GM18526 (cell line): Measurements from ENCODE around the gene RBM20.

Source experiments
- POLR2A ChIP-seq: IDR thresholded peaks from 3 replicates; pipeline ENCODE4 v1.6.1; 2011; ENCODE audit not compliant: insufficient read length; ENCODE audit errors: extremely low read depth

Gene RBM20

GRCh38 chr10:110708776-110709443 is 64.8 kb downstream of the RBM20 start:
- no peak for TF ChIP-seq POLR2A

GRCh38 chr10:110709444-110709828 is 65.3 kb downstream of the RBM20 start:
- no peak for TF ChIP-seq POLR2A

DNA sequence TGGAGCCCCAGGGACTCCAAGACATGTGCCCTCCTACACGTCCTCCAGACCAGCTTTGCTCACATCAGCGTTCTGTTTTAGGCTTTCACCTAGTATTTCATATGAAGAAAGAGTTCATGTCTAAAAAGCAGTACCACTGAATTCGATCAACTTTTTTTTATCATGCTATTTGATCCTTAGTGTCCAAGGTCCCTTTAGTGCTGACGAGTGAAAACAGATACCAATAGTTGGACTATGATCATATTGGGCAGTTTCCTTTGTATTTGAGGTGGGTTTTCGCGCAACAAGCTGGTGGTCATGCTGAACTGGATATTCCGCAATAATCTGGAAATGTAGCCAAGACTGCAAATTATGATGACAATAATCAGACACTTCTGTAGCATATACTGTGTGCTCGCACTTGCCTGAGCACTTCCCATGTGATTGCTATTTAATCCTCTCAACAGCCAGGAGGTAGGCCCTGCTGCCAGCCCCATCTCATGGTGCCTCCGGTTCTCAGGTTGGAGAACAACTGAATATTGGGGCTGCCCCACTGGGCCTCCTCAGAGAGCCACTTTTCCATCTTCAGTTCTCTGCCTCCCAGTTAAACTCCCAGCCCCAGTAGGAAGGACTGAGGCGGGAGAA is 65.9 kb downstream of the RBM20 start:
- TF ChIP-seq POLR2A, result no peak

DNA sequence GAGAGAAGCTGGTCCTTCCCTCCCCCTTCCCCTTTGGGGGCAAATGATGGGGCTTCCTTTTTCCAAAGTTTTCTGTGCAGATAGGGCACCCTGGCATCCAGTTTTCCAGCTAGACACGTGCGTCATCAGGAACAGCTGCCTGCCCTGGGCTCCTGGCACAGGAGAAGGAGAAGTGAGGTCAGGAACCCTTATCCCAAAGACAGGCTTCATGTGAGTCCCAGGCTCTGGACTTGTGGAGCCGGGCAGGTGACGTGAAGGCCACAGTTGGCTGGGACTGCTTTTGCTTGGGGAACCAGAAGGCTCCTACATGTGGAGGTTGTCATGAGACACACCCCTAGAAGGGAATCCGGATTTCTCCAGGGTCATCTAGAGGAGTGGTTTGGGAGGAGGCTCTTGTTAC is 66.5 kb downstream of the RBM20 start:
- no peak for TF ChIP-seq POLR2A

DNA sequence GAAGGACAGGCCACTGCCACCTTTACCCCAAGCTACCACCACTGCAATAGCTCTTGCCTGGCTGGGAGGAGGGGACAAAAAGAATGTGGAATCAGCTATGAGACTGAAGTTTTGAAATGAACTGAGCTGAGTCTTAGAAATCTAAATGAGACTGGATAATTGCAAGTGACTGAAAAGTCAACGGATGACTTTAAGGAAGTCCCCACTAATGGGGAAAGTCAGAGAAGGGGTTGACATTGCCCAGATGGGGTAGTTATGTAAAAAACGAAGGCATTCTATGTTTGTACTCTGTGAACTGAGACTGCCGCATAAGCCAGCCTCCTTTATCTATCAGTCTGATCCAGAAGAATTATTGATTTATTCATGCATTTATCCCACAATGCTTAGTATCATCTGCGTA is 67.2 kb downstream of the RBM20 start:
- TF ChIP-seq POLR2A, result no peak

DNA sequence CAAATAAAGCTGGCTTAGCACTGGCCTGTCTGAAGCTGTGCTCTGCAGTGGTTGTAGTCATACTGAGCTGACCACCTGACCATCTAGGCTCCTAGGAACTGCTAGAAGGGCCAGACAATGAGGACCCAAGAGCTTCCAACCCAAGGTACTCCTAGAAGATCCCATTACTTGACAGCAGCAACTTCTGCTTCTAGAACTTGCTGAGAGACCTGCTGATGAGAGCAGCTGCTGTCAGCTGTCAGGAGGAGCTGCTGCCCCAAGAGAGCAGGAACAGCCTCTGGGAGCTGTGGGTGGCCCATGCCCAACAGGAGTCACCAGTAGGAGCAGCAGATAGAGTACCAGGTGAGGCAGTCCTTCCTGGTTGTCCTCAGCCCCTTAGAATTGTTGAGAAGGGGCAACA is 70.2 kb downstream of the RBM20 start:
- no peak for TF ChIP-seq POLR2A

DNA sequence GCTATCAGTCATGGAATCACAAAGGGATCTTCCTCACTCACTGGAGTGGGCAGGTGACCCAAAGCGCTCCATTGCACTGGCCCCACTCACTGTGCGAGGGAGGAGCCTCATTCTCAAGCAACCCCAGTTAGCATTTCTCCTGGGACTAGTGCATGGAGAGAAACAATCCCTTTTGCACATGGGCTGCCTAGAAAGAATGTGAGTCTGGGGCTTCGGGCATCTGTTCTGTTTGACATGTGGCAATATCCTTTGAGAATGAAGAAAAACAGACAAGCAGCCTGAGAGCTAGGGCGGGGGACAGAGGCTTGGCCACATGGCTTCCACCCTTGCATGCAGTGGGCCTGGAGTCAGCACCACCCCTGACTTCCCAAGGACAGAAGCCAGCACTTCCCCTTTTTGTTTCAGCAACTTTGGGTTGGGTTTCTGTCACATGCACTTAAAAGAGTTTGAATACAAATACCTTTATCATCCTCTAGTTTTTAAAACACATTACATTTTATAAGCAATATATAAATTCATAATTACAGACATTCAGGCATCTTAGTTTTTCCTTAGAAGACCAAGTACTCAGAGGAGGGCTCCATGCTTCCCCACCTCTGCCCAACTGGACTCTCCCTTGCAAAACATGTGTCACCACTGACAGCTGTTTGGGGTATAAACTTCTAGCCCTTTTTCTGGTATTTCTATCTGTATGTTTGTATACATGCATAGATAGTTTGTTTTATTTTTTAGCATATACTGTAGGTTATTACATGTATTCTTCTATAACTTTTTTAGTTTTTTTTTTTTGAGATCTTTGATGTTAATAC is 73.8 kb downstream of the RBM20 start:
- no peak for TF ChIP-seq POLR2A

DNA sequence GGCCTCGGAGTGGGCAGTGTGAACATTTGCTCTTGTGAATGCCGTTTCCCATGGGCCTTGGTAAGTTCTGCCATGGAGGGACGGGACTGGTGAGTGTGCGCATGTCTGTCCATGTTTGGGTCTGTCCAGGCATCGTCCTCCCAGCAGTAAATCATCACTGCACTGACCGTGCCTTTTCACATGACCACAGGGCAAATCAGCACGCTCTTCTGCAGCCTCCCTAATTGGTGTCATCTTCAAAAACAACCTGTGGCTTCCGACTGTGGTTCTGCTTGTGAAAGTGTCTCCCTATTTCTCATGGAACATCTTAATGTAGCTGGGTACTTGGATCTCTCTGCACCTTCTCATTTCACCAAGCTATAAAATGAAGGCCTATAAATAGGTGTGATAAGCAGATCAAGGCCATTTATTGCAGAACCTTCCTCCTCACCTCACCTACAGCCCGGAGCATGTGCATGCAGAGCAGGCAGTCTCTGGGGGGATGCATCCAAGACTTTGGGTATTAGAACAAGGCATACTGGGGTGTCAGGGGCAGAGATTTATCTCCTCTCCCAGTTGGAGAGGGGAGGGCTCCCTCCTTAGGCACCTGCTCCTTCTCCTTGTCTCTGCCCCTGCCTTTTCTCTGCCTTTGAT is 77.4 kb downstream of the RBM20 start:
- TF ChIP-seq POLR2A, result no peak

- no peak for TF ChIP-seq POLR2A
Observed at GRCh38 chr10:110723224-110723891, 79.2 kb downstream of the RBM20 start.

- no peak for TF ChIP-seq POLR2A
Observed at GRCh38 chr10:110724116-110724921, 80.2 kb downstream of the RBM20 start.

DNA sequence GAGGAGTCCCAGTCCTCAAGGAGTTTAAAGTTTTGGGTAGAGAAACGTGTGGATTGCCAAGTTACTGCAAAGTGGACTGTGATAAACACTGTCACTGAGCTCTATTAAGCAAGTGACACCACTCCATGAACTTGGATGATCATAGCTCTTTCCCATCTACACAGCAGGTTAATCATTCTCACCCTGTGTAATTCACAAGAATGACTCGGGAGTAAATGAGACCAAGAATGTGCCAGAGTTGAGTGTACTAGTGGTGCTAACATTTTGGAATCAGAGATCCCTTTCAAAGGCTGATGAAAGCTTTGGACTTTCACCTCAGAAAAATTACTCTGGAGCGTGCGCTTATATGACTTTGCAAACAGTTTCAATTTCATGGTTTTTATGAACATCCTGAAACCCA is 80.8 kb downstream of the RBM20 start:
- no peak for TF ChIP-seq POLR2A

DNA sequence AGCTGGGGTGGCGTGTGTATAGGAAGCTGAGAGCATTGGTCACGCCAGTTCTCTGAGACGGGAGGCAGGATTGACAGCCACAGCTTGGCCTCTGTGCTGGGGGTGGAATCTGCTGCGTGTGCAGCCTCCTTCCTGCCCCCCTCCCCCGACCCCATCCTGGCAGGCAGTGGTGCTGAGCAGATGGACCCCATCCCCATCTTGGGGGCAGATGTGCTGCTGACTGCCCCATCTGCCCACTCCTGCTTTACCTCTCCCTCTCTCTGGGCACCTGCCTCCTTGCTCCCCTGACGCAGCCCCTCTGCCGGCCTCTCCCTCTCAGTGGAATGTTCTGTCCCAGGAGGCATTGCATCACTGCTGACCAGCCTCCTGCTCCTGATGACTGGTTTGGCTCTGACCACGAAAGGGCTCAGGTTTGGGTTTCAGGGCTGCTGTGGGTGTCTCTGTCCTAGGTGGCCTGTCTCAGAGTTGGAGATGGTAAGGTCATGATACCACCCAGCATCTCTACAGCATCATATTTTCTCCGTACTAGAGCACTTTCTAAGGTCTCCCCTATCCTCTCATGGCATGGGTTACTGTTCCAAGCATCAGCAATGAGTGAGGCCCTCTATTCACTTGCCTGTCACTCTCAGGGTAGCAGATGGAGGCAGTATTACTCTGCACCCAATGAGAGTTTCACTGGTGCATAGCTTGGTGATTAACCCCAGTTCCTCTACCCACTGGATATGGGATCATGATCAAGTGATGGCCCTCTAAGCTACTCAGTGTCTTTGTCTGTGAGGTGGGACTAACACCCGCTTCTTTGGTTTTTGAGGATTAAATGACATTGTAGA is 81.9 kb downstream of the RBM20 start:
- no peak for TF ChIP-seq POLR2A

DNA sequence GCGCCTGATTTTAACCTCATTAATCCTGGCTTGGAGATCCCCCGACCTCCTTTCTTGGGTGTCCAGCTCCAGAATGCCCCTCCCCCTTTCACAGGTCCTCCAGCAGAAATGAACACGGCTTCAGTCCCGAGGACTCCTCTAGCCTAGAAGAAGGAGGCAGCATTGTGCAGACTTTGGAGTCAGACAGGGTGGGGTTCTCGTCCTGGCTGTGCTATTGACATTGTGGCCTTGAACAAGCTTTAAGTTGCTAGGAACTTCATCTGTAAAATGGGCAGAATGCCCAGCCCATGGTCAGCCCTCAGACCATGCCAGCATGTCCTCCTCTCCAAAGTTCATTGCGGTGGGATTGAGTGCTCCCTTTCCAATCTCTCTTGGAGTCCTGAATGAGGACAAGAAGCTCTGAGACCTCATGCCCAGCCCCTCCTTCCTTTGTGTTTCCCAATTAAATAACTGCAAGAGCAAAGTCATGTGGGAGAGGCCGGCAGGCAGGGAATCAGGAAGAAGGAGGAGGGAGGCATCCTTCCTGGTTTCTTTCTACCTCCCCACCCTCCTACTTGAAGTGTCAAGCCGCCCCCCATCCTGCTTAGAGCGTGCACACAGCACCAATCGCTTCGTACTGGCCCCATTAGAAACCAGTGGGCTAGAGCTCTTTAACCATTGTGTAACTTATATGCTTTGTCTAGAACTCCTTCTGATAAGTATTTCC is 86.4 kb downstream of the RBM20 start:
- no peak for TF ChIP-seq POLR2A
